ENCODE results near the gene MED20. TPM values are rescaled to one million over a fixed set of nuclear protein-coding genes. Genes with fewer than 3 reads are reported as not detected.

Gene MED20
- total RNA-seq, 4 donors from 2014 or later, result 1.0 to 36.8 (median 17.3) TPM

- Histone ChIP-seq H3K36me3 (no peaks in the 10 kb centered on the region), H3K27ac (peak overlapping the region; percentile 75 to 78), H3K9me3 (no peaks in the 10 kb centered on the region), H3K4me3 (peak overlapping the region; percentile 49 to 65), H3K27me3 (no peaks in the 10 kb centered on the region), H3K4me1 (peaks cover 0 to 4% of the 10 kb centered on the region in 2 donors)
- DNase-seq, result peak in 1 of 2 donors; percentile 18
- intact Hi-C loops (cut with DNase I; ENCODE audit: low total_unique reads), result no loop called here
- TF ChIP-seq POLR2A (IDR thresholded peaks at IDR 0.05) (no peak), CTCF (IDR thresholded peaks at IDR 0.05) (no peak)
Observed at GRCh38 chr6:41894366-41895299, 26.3 kb downstream of the MED20 start.

- no peak for TF ChIP-seq CTCF (IDR thresholded peaks at IDR 0.05)
- TF ChIP-seq POLR2A (IDR thresholded peaks at IDR 0.05), result no peak
Observed at GRCh38 chr6:41892921-41893564, 27.9 kb downstream of the MED20 start.

DNA sequence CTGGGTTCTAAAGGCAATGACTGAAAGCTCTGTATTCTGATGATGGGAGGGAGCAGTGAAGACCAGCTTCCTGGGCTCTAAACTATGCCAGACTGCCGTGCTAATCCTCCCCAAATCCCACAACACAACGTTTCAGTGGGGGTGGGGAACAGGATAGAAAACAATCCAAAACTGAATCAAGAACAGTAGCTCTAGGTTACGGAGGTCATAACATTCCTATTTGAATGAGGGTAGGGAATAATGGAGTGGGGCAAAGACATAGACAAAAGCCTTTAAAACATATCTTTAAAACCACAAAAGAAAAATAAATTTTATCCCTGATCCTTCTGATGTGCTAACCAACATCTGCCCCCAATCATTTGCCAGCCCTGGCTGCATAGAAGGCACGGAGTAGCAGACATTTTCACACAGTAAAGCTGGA, 33.6 kb downstream of the MED20 start:
- no peaks in the 10 kb centered on the region for H3K27me3 ChIP-seq
- no peak for DNase-seq
- H3K4me3 ChIP-seq, result no peak overlapping the region
- H3K4me1 ChIP-seq, result no peaks in the 10 kb centered on the region
- H3K9me3 ChIP-seq, result no peaks in the 10 kb centered on the region
- H3K36me3 ChIP-seq, result no peaks in the 10 kb centered on the region
- H3K27ac ChIP-seq, result no peak overlapping the region
- no peak for TF ChIP-seq CTCF (IDR thresholded peaks at IDR 0.05)
- no peak for TF ChIP-seq POLR2A (IDR thresholded peaks at IDR 0.05)
- intact Hi-C loops (cut with DNase I; ENCODE audit: low total_unique reads), result loop anchor here (10.0 kb wide), 1 partner anchor 817 kb away; no protein-coding TSS in a partner anchor

More at GRCh38 chr6:41892921-41893564, 27.9 kb downstream of the MED20 start:
- Histone ChIP-seq H3K4me3 (no peak overlapping the region), H3K4me1 (peaks cover 0 to 4% of the 10 kb centered on the region in 2 donors), H3K9me3 (no peaks in the 10 kb centered on the region), H3K27me3 (no peaks in the 10 kb centered on the region), H3K27ac (no peak overlapping the region), H3K36me3 (no peaks in the 10 kb centered on the region)
- no peak for DNase-seq
- intact Hi-C loops (cut with DNase I; ENCODE audit: low total_unique reads), result no loop called here

- no peak overlapping the region for H3K4me3 ChIP-seq
- no peaks in the 10 kb centered on the region for H3K4me1 ChIP-seq
- no peak for TF ChIP-seq CTCF (IDR thresholded peaks at IDR 0.05)
- no peak for TF ChIP-seq POLR2A (IDR thresholded peaks at IDR 0.05)
- no peak overlapping the region for H3K27ac ChIP-seq
- intact Hi-C loops (cut with DNase I; ENCODE audit: low total_unique reads), result loop anchor here (10.0 kb wide), 1 partner anchor 819 kb away; no protein-coding TSS in a partner anchor
- DNase-seq, result no peak
- no peaks in the 10 kb centered on the region for H3K9me3 ChIP-seq
- H3K27me3 ChIP-seq, result no peaks in the 10 kb centered on the region
- H3K36me3 ChIP-seq, result no peaks in the 10 kb centered on the region
Observed at GRCh38 chr6:41885930-41886329, 35.0 kb downstream of the MED20 start.

DNA sequence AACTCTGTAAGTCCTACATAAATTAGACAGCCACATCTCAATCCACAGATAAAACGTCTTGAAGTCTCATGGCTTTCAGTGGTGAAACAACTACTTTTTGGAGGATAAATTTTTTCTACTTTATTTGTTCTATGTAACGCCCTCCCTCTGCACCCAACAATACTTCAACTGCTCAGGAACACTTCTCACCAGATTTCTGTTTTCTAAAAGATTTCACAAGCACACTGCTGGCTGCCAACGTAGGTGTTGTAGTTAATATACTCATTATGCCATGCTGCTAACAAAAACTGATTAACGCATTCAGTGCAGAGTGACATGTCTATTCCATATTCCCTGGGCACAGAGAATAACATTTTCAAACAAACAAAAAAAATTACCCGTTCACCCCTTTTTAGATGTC, 36.0 kb downstream of the MED20 start:
- no peak for TF ChIP-seq CTCF (IDR thresholded peaks at IDR 0.05)
- TF ChIP-seq POLR2A (IDR thresholded peaks at IDR 0.05), result no peak
- H3K27ac ChIP-seq, result no peak overlapping the region
- no peaks in the 10 kb centered on the region for H3K36me3 ChIP-seq
- DNase-seq, result no peak
- intact Hi-C loops (cut with DNase I; ENCODE audit: low total_unique reads), result loop anchor here (10.0 kb wide), 1 partner anchor 820 kb away; no protein-coding TSS in a partner anchor
- H3K9me3 ChIP-seq, result no peaks in the 10 kb centered on the region
- no peaks in the 10 kb centered on the region for H3K27me3 ChIP-seq
- no peaks in the 10 kb centered on the region for H3K4me1 ChIP-seq
- H3K4me3 ChIP-seq, result no peak overlapping the region

All from uterus (tissue), 4 donors.